Panc1 (cell line): ENCODE results near the gene CCDC9. TPM values are rescaled to one million over a fixed set of nuclear protein-coding genes. Genes with fewer than 3 reads are reported as not detected.

Experiments used
- ATAC-seq: fragments of 200-7000 bp; cut with Tn5 transposase; 2 replicates; pipeline ENCODE4 v1.9.1; 2020; ENCODE audit warnings: mild to moderate bottlenecking, moderate library complexity
- BruUV-seq: library from RNA; stranded (reverse); fragments of 400-500 nt; replicated peaks from 2 replicates; lab custom pipeline; 2021; lab: Mats Ljungman, UMichigan
- CTCF ChIA-PET: fragments of 300-600 bp; sonication (Branson Sonifier 250); formaldehyde crosslinking; loops from one replicate; lab custom pipeline; 2022; ENCODE audit warnings: antibody characterized with exemption; lab: Charles Lee
- POLR2A ChIA-PET: fragments of 300-600 bp; sonication (Branson Sonifier 250); formaldehyde crosslinking; loops from one replicate; lab custom pipeline; 2022; ENCODE audit warnings: antibody characterized with exemption; lab: Charles Lee
- DNase-seq: peaks from one replicate; pipeline ENCODE4 v3.0.0-alpha.2; 2010; ENCODE audit warnings: low read depth, low spot score
- H3K27ac ChIP-seq: 2 replicates; pipeline ENCODE4 v1.5.1; 2011; ENCODE audit warnings: mild to moderate bottlenecking, low read length, inconsistent platforms
- H3K27me3 ChIP-seq: fragments of 200-500 bp; sonication (Bioruptor generic); 2 replicates; pipeline ENCODE4 v1.6.0; 2014; ENCODE audit warnings: low read length, inconsistent platforms; ENCODE audit not compliant: control insufficient read depth, insufficient read depth
- H3K36me3 ChIP-seq: fragments of 200-500 bp; sonication (Bioruptor generic); 2 replicates; pipeline ENCODE4 v1.5.1; 2014; ENCODE audit warnings: inconsistent platforms, mild to moderate bottlenecking, low read length, moderate library complexity; ENCODE audit not compliant: control insufficient read depth, insufficient read depth
- H3K4me1 ChIP-seq: 2 replicates; pipeline ENCODE4 v1.5.1; 2011; ENCODE audit warnings: inconsistent platforms, mild to moderate bottlenecking, low read length, moderate library complexity; ENCODE audit not compliant: control insufficient read depth, insufficient read depth
- H3K4me3 ChIP-seq, 2 experiments: 2 replicates each; pipeline ENCODE4 v1.5.1; 2011 to 2012; ENCODE audit warnings: low read depth in 2 of 2, low read length in 2 of 2, mild to moderate bottlenecking in 2 of 2, inconsistent platforms in 1 of 2, moderate library complexity in 1 of 2
- H3K9me3 ChIP-seq: fragments of 200-500 bp; sonication (Bioruptor generic); 2 replicates; pipeline ENCODE4 v1.5.1; 2014; ENCODE audit warnings: low read depth, mild to moderate bottlenecking, inconsistent platforms, low read length, moderate library complexity; ENCODE audit not compliant: control insufficient read depth, insufficient read depth
- CTCF ChIP-seq: fragments of 450-650 bp; IDR thresholded peaks from 2 replicates; pipeline ENCODE4 v1.5.1; 2017; ENCODE audit warnings: mild to moderate bottlenecking
- POLR2AphosphoS5 ChIP-seq: IDR thresholded peaks from 2 replicates; pipeline ENCODE4 v1.6.1; 2012; ENCODE audit warnings: mild to moderate bottlenecking, low read depth, low read length, moderate library complexity
- REST ChIP-seq, 2 experiments: IDR thresholded peaks; 2 replicates each; pipeline ENCODE4 v1.6.1; 2011 to 2012; ENCODE audit warnings: low read depth in 2 of 2, control low read depth in 1 of 2, low read length in 1 of 2, mild to moderate bottlenecking in 1 of 2, moderate library complexity in 1 of 2; ENCODE audit not compliant: insufficient read depth in 1 of 2
- SIN3A ChIP-seq: IDR thresholded peaks from 2 replicates; pipeline ENCODE4 v1.6.1; 2012; ENCODE audit warnings: low read depth, mild to moderate bottlenecking, low read length, moderate library complexity, borderline replicate concordance; ENCODE audit not compliant: insufficient read depth
- TCF7L2 ChIP-seq: IDR thresholded peaks from 2 replicates; pipeline ENCODE4 v1.6.1; 2011; ENCODE audit warnings: mild to moderate bottlenecking, low read depth, low read length, inconsistent platforms
- in situ Hi-C: cut with HindIII; loops from 2 replicates; pipeline ENCODE4 v1.10.0; 2016; ENCODE audit warnings: low sequenced_read_pairs, low pct_unique_long_range_greater_than_20kb
- intact Hi-C: fragments of 100-400 bp; cut with micrococcal nuclease; formaldehyde crosslinking; loops from one replicate; pipeline ENCODE4 v1.10.0; 2022; ENCODE audit not compliant: unreplicated experiment
- total RNA-seq: library from RNA; stranded (reverse); gene quantifications from one replicate; pipeline ENCODE4 v1.2.1, GENCODE V29; 2021; ENCODE audit not compliant: unreplicated experiment

Gene CCDC9
- total RNA-seq, 1 experiment from 2014 or later, result 29.2 TPM

- Histone ChIP-seq H3K27me3 (no peaks in the 10 kb centered on the region), H3K9me3 (no peaks in the 10 kb centered on the region), H3K4me3 (no peak overlapping the region), H3K4me1 (peaks cover 8% of the 10 kb centered on the region), H3K27ac (no peak overlapping the region), H3K36me3 (no peaks in the 10 kb centered on the region; the same call in 1 of the 2 replicates)
- no TSS peak for BruUV-seq
- ATAC-seq (no peak), DNase-seq (no peak)
- in situ Hi-C loops, result no loop called here
- CTCF ChIA-PET, result no interaction called here
- TF ChIP-seq CTCF, result no peak
- no peak for TF ChIP-seq SIN3A
- no peak for TF ChIP-seq REST (IDR thresholded peaks at IDR 0.05; ENCODE audit: insufficient read depth in 1 of 2, low read depth in 2 of 2, low read length in 1 of 2)
- TF ChIP-seq POLR2AphosphoS5, result no peak
- TF ChIP-seq TCF7L2, result no peak
- POLR2A ChIA-PET, result no interaction called here
- intact Hi-C loops, result loop anchor here (10.0 kb wide), 1 partner anchor 177 kb away; the partner anchor contains the start of gene TMEM160
These were observed 34.4 kb upstream of the CCDC9 start for GRCh38 chr19:47221890-47222289.

GRCh38 chr19:47225746-47226425 is 30.4 kb upstream of the CCDC9 start:
- ATAC-seq (peak; percentile 62), DNase-seq (no peak)
- in situ Hi-C loops (no loop called here), intact Hi-C loops (loop anchor here (10.0 kb wide), 1 partner anchor 181 kb away; the partner anchor contains the start of gene TMEM160)
- BruUV-seq, result no TSS peak
- H3K4me1 ChIP-seq, result peaks cover 16% of the 10 kb centered on the region
- TF ChIP-seq POLR2AphosphoS5 (peak; percentile 99), SIN3A (peak; percentile 84; the same call in 1 of the 2 replicates), CTCF (no peak; the same call in 1 of the 2 replicates), TCF7L2 (no peak), REST (IDR thresholded peaks at IDR 0.05; ENCODE audit: insufficient read depth in 1 of 2, low read depth in 2 of 2, low read length in 1 of 2) (no peak)
- ChIA-PET POLR2A (interaction anchor here (0.5 to 1.1 kb wide), 4 partner anchors 13 to 80 kb away, joined by 4 to 11 read pairs (median 5); no protein-coding TSS in a partner anchor), CTCF (interaction anchor here (1.1 to 1.4 kb wide), 2 partner anchors 16 to 18 kb away, joined by 4 to 5 read pairs; no protein-coding TSS in a partner anchor)
- H3K27me3 ChIP-seq, result no peaks in the 10 kb centered on the region
- H3K4me3 ChIP-seq, result peak overlapping the region; percentile 23 to 65; a peak in 3 of 4 replicates
- H3K27ac ChIP-seq, result peak overlapping the region; percentile 95
- H3K9me3 ChIP-seq, result no peaks in the 10 kb centered on the region
- no peaks in the 10 kb centered on the region; the same call in 1 of the 2 replicates for H3K36me3 ChIP-seq
